Esophagus muscularis mucosa (tissue), 4 donors: Measurements from ENCODE around the gene ELK3. TPM values are rescaled to one million over a fixed set of nuclear protein-coding genes. Genes with fewer than 3 reads are reported as not detected.
A peak's percentile ranks its signal among the peaks of the same experiment; 100 is the strongest.

ENCODE experiments used
- DNase-seq: peaks from one replicate; pipeline ENCODE4 v3.0.0-alpha.2; 2017; ENCODE audit errors: extremely low spot score
- H3K27ac ChIP-seq, 4 donors: fragments of 200-600 bp; sonication (generic); replicated peaks in 1 of 4; 1 replicate in 3 of 4; 2 replicates in 1 of 4; pipeline ENCODE4 v1.5.1; 2016 to 2019; ENCODE audit warnings: mild to moderate bottlenecking in 1 of 4
- H3K27me3 ChIP-seq, 4 donors: fragments of 200-600 bp; sonication (generic); one replicate each; pipeline versions ENCODE4 v1.5.1 to v1.6.0; 2016 to 2019
- H3K36me3 ChIP-seq, 4 donors: fragments of 200-600 bp; sonication (generic); one replicate each; pipeline ENCODE4 v1.5.1; 2016 to 2019
- H3K4me1 ChIP-seq, 4 donors: fragments of 200-600 bp; sonication (generic); one replicate each; pipeline ENCODE4 v1.5.1; 2016 to 2019
- H3K4me3 ChIP-seq, 4 donors: fragments of 200-600 bp; sonication (generic); 1 replicate in 2 of 4; 2 replicates in 2 of 4; pipeline ENCODE4 v1.5.1; 2016 to 2019; ENCODE audit warnings: mild to moderate bottlenecking in 4 of 4, moderate library complexity in 1 of 4
- H3K9me3 ChIP-seq, 4 donors: fragments of 200-600 bp; sonication (generic); 1 replicate in 3 of 4; 2 replicates in 1 of 4; pipeline ENCODE4 v1.5.1; 2016 to 2019
- CTCF ChIP-seq, 3 experiments: fragments of 200-600 bp in 2 of 3; fragments of 450-650 bp in 1 of 3; sonication (generic) in 2 of 3; IDR thresholded peaks; one replicate each; pipeline ENCODE4 v1.5.1; 2017 to 2019; ENCODE audit warnings: antibody characterized with exemption in 3 of 3, mild to moderate bottlenecking in 2 of 3, moderate library complexity in 1 of 3
- EP300 ChIP-seq: sonication (generic); formaldehyde crosslinking; IDR thresholded peaks from one replicate; pipeline ENCODE4 v1.6.1; 2017; ENCODE audit warnings: antibody characterized with exemption
- POLR2A ChIP-seq: fragments of 450-650 bp; IDR thresholded peaks from one replicate; pipeline ENCODE4 v1.6.1; 2017; ENCODE audit warnings: antibody characterized with exemption, moderate library complexity, mild to moderate bottlenecking, low read depth
- POLR2AphosphoS5 ChIP-seq, 2 donors: sonication (generic); formaldehyde crosslinking; IDR thresholded peaks; one replicate each; pipeline ENCODE4 v1.6.1; 2017; ENCODE audit warnings: antibody characterized with exemption in 2 of 2
- WGBS: methylation state at CpG from one replicate; pipeline ENCODE4 v1.1.5; 2018; 5-methylcytosine and 5-hydroxymethylcytosine counted together
- intact Hi-C: fragments of 100-400 bp; cut with DNase I; formaldehyde crosslinking; loops from one replicate; pipeline ENCODE4 v1.15.1; 2023
- total RNA-seq, 4 donors: library from RNA; depleted of rRNA; stranded (reverse); fragments of >200 nt; gene quantifications; one replicate each; pipeline versions ENCODE4 v1.1.0 to v1.2.1, GENCODE V29; 2016

The ELK3 gene
- total RNA-seq, 4 donors from 2014 or later: 13.7 to 26.9 (median 25.7) TPM

GRCh38 chr12:96208346-96208745 lies 14.2 kb downstream of the ELK3 start:
- 34% methylated on average over 2 of the region's 2 CpGs for WGBS
- Histone ChIP-seq H3K4me3 (no peak overlapping the region), H3K36me3 (no peaks in the 10 kb centered on the region), H3K4me1 (peaks cover 47 to 62% (median 61%) of the 10 kb centered on the region in 4 donors), H3K27ac (peak overlapping the region in 3 of 4 donors; percentile 10 to 54 (median 48)), H3K27me3 (no peaks in the 10 kb centered on the region), H3K9me3 (no peaks in the 10 kb centered on the region)
- no peak for DNase-seq
- TF ChIP-seq POLR2A: no peak
- no peak for TF ChIP-seq POLR2AphosphoS5 (IDR thresholded peaks at IDR 0.05)
- TF ChIP-seq CTCF (IDR thresholded peaks at IDR 0.05): no peak
- no peak for TF ChIP-seq EP300
- intact Hi-C loops: no loop called here

- H3K4me3 ChIP-seq: no peak overlapping the region
- H3K27ac ChIP-seq: peak overlapping the region in 3 of 4 donors; percentile 45 to 68 (median 65)
- peaks cover 47 to 68% (median 65%) of the 10 kb centered on the region in 4 donors for H3K4me1 ChIP-seq
- 40% methylated on average over 9 of the region's 10 CpGs for WGBS
- peaks cover 0 to 1% (median 0%) of the 10 kb centered on the region in 4 donors for H3K36me3 ChIP-seq
- no peaks in the 10 kb centered on the region for H3K9me3 ChIP-seq
- DNase-seq: no peak
- TF ChIP-seq CTCF (IDR thresholded peaks at IDR 0.05) (peak in 2 of 3 experiments; percentile 33 to 38), POLR2AphosphoS5 (IDR thresholded peaks at IDR 0.05) (no peak), EP300 (no peak), POLR2A (no peak)
- H3K27me3 ChIP-seq: no peaks in the 10 kb centered on the region
- intact Hi-C loops: no loop called here
Observed at GRCh38 chr12:96208801-96209549, 14.8 kb downstream of the ELK3 start.

GRCh38 chr12:96210376-96211055 lies 16.3 kb downstream of the ELK3 start:
- H3K9me3 ChIP-seq: no peaks in the 10 kb centered on the region
- H3K27ac ChIP-seq: peak overlapping the region; percentile 44 to 68 (median 55)
- no peak for TF ChIP-seq CTCF (IDR thresholded peaks at IDR 0.05)
- no peak for TF ChIP-seq EP300
- no peak for TF ChIP-seq POLR2A
- TF ChIP-seq POLR2AphosphoS5 (IDR thresholded peaks at IDR 0.05): no peak
- peaks cover 56 to 76% (median 73%) of the 10 kb centered on the region in 4 donors for H3K4me1 ChIP-seq
- H3K27me3 ChIP-seq: no peaks in the 10 kb centered on the region
- no peak for DNase-seq
- intact Hi-C loops: loop anchor here (10.0 kb wide), 1 partner anchor 274 kb away; the partner anchor contains the start of gene CFAP54
- H3K36me3 ChIP-seq: peaks cover 0 to 6% (median 0%) of the 10 kb centered on the region in 4 donors
- no peak overlapping the region for H3K4me3 ChIP-seq
- WGBS: 74% methylated on average over 19 of the region's 19 CpGs

- Histone ChIP-seq H3K4me3 (no peak overlapping the region), H3K27me3 (no peaks in the 10 kb centered on the region), H3K27ac (peak overlapping the region; percentile 19 to 68 (median 53)), H3K9me3 (no peaks in the 10 kb centered on the region), H3K4me1 (peaks cover 65 to 82% (median 77%) of the 10 kb centered on the region in 4 donors), H3K36me3 (peaks cover 0 to 6% (median 0%) of the 10 kb centered on the region in 4 donors)
- DNase-seq: no peak
- WGBS: 56% methylated on average over 3 of the region's 3 CpGs
- TF ChIP-seq EP300 (no peak), CTCF (IDR thresholded peaks at IDR 0.05) (no peak), POLR2A (no peak), POLR2AphosphoS5 (IDR thresholded peaks at IDR 0.05) (no peak)
- intact Hi-C loops: loop anchor here (10.0 kb wide), 1 partner anchor 273 kb away; the partner anchor contains the start of gene CFAP54
Observed at GRCh38 chr12:96211988-96212387, 17.8 kb downstream of the ELK3 start.
